HT1080 (cell line): ENCODE data around the gene GAB3. TPM values are rescaled to one million over a fixed set of nuclear protein-coding genes. Genes with fewer than 3 reads are reported as not detected.
"Not testable (repeated sequence)": the region's sequence is repeated elsewhere in the genome, so short reads cannot be mapped to it uniquely, and the experiment has no call there.

Experiments
- DNase-seq: peaks from one replicate; pipeline ENCODE4 v3.0.0-alpha.2; 2015; ENCODE audit warnings: low read depth
- total RNA-seq: library from RNA; depleted of rRNA; stranded (reverse); fragments of >200 nt; shearing (Covaris generic); gene quantifications from 2 replicates; pipeline ENCODE4 v1.2.3, GENCODE V29; 2014

Gene GAB3
- total RNA-seq, 1 experiment from 2014 or later = 17.5 TPM

- DNase-seq = no peak
Observed at GRCh38 chrX:154658957-154659356, 91.9 kb downstream of the GAB3 start.

- DNase-seq = no peak
Observed at GRCh38 chrX:154658187-154658586, 92.7 kb downstream of the GAB3 start.

- no peak for DNase-seq
Observed at GRCh38 chrX:154657226-154657805, 93.6 kb downstream of the GAB3 start.

- DNase-seq = no peak
Observed at GRCh38 chrX:154655786-154656185, 95.1 kb downstream of the GAB3 start.

- no peak for DNase-seq
Observed at GRCh38 chrX:154655346-154655745, 95.5 kb downstream of the GAB3 start.

- no peak for DNase-seq
Observed at GRCh38 chrX:154654925-154655324, 96.0 kb downstream of the GAB3 start.

- no peak for DNase-seq
Observed at GRCh38 chrX:154654372-154654771, 96.5 kb downstream of the GAB3 start.

GRCh38 chrX:154653413-154653812, 97.5 kb downstream of the GAB3 start, which contains the start of gene CTAG2:
Gene CTAG2 (minus strand): TSS chrX:154653579. CDS start chrX:154653515, 64 bp downstream.
- not testable (repeated sequence) for DNase-seq

GRCh38 chrX:154653048-154653401, 97.9 kb downstream of the GAB3 start:
- DNase-seq = no peak

- DNase-seq = no peak
Observed at GRCh38 chrX:154652311-154653047, 98.4 kb downstream of the GAB3 start.

- DNase-seq = no peak
Observed at GRCh38 chrX:154650221-154650510, 100.7 kb downstream of the GAB3 start.

- no peak for DNase-seq
Observed at GRCh38 chrX:154649503-154650220, 101.2 kb downstream of the GAB3 start.

- DNase-seq = no peak
Observed at GRCh38 chrX:154648931-154649330, 101.9 kb downstream of the GAB3 start.

GRCh38 chrX:154645745-154646378, 105.0 kb downstream of the GAB3 start:
- DNase-seq = not testable (repeated sequence)

GRCh38 chrX:154643708-154644107, 107.2 kb downstream of the GAB3 start:
- DNase-seq = not testable (repeated sequence)

GRCh38 chrX:154641740-154642139, 109.1 kb downstream of the GAB3 start:
- not testable (repeated sequence) for DNase-seq

GRCh38 chrX:154633661-154634060, 117.2 kb downstream of the GAB3 start:
- DNase-seq = not testable (repeated sequence)

GRCh38 chrX:154630949-154631348, 119.9 kb downstream of the GAB3 start:
- DNase-seq = not testable (repeated sequence)

- not testable (repeated sequence) for DNase-seq
Observed at GRCh38 chrX:154628960-154629359, 121.9 kb downstream of the GAB3 start.
